Caco-2 (cell line): ENCODE data around the gene CASTOR2. TPM values are rescaled to one million over a fixed set of nuclear protein-coding genes. Genes with fewer than 3 reads are reported as not detected.
A peak's percentile ranks its signal among the peaks of the same experiment; 100 is the strongest.

Source experiments
- BruUV-seq: library from RNA; stranded (reverse); fragments of 400-500 nt; replicated peaks from 2 replicates; lab custom pipeline; 2021; lab: Mats Ljungman, UMichigan
- CTCF ChIA-PET: fragments of 300-600 bp; sonication (Branson Sonifier 250); formaldehyde crosslinking; loops from one replicate; lab custom pipeline; 2022; ENCODE audit warnings: antibody characterized with exemption; lab: Charles Lee
- POLR2A ChIA-PET: fragments of 300-600 bp; sonication (Branson Sonifier 250); formaldehyde crosslinking; loops from one replicate; lab custom pipeline; 2022; ENCODE audit warnings: antibody characterized with exemption; lab: Charles Lee
- DNase-seq, 2 experiments: peaks; one replicate each; pipeline versions ENCODE4 v3.0.0 to v3.0.0-alpha.2; 2020 to 2022
- H3K27me3 ChIP-seq: replicated peaks from 2 replicates; pipeline ENCODE4 v1.6.0; 2011; ENCODE audit warnings: low read length; ENCODE audit not compliant: control insufficient read depth, insufficient read depth
- H3K36me3 ChIP-seq: 2 replicates; pipeline ENCODE4 v1.5.1; 2011; ENCODE audit warnings: low read length; ENCODE audit not compliant: control insufficient read depth, insufficient read depth
- H3K4me1 ChIP-seq: fragments of 250-450 bp; sonication (Bioruptor Pico); 2 replicates; pipeline ENCODE4 v1.5.1; 2020; ENCODE audit warnings: mild to moderate bottlenecking
- H3K4me3 ChIP-seq: 2 replicates; pipeline ENCODE4 v1.5.1; 2011; ENCODE audit warnings: low read depth, mild to moderate bottlenecking, control low read depth, low read length
- H3K9me3 ChIP-seq: fragments of 250-450 bp; sonication (Bioruptor Pico); 2 replicates; pipeline ENCODE4 v1.5.1; 2020; ENCODE audit warnings: mild to moderate bottlenecking, moderate library complexity
- H3K27ac Mint-ChIP-seq: one replicate; pipeline ENCODE4 v1.8.0; 2022; ENCODE audit warnings: mixed read lengths; ENCODE audit not compliant: unreplicated experiment
- H3K27me3 Mint-ChIP-seq: one replicate; pipeline ENCODE4 v1.8.0; 2022; ENCODE audit warnings: mixed read lengths; ENCODE audit not compliant: insufficient read depth, unreplicated experiment
- H3K36me3 Mint-ChIP-seq: one replicate; pipeline ENCODE4 v1.8.0; 2022; ENCODE audit warnings: mild to moderate bottlenecking, mixed read lengths; ENCODE audit not compliant: insufficient read depth, unreplicated experiment
- H3K4me1 Mint-ChIP-seq: one replicate; pipeline ENCODE4 v1.8.0; 2022; ENCODE audit warnings: low read depth, mixed read lengths; ENCODE audit not compliant: unreplicated experiment
- H3K4me3 Mint-ChIP-seq: one replicate; pipeline ENCODE4 v1.8.0; 2022; ENCODE audit warnings: mild to moderate bottlenecking, moderate library complexity, mixed read lengths; ENCODE audit not compliant: unreplicated experiment
- H3K9me3 Mint-ChIP-seq: one replicate; pipeline ENCODE4 v1.8.0; 2022; ENCODE audit warnings: mixed read lengths; ENCODE audit not compliant: unreplicated experiment
- CTCF ChIP-seq, 2 experiments: fragments of 200-600 bp in 1 of 2; IDR thresholded peaks; 1 replicate in 1 of 2; 2 replicates in 1 of 2; pipeline versions ENCODE4 v1.5.1 to v1.8.0; 2011 to 2022; ENCODE audit warnings: antibody characterized with exemption in 1 of 2, control low read depth in 1 of 2, inconsistent platforms in 1 of 2, low read depth in 1 of 2, low read length in 1 of 2, mild to moderate bottlenecking in 1 of 2, moderate library complexity in 1 of 2; ENCODE audit not compliant: insufficient read depth in 1 of 2, severe bottlenecking in 1 of 2, unreplicated experiment in 1 of 2
- intact Hi-C: fragments of 100-400 bp; cut with micrococcal nuclease; formaldehyde crosslinking; loops from one replicate; pipeline ENCODE4 v1.10.0; 2022; ENCODE audit not compliant: unreplicated experiment
- total RNA-seq: library from RNA; stranded (reverse); gene quantifications from 2 replicates; pipeline ENCODE4 v1.2.3, GENCODE V29; 2022

CASTOR2 gene
- total RNA-seq, 1 experiment from 2014 or later: 45.6 TPM

DNA sequence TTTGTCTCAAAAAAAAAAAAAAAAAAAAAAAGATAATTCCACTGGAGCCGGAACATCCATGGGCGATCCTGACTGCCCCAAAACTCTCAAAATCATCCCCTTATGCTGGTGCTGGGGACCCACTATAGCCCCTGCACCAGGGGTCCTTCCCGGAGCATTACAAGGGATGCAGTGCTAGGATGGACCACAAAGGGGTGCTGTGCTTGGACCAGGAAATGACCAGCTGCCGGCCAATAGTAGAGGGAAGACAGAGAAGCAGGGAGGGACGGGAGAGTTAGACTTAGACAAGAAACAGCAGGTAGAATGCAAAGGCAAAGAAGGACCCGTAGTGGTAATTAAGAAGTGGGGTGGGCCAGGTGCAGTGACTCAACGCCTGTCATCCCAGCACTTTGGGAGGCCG, 68.6 kb downstream of the CASTOR2 start:
- H3K4me1 ChIP-seq: no peaks in the 10 kb centered on the region
- H3K27me3 ChIP-seq: no peaks in the 10 kb centered on the region
- Mint-ChIP-seq H3K4me3 (no peak overlapping the region), H3K36me3 (peaks cover 26% of the 10 kb centered on the region), H3K9me3 (no peaks in the 10 kb centered on the region), H3K27ac (no peak overlapping the region), H3K27me3 (no peaks in the 10 kb centered on the region), H3K4me1 (no peaks in the 10 kb centered on the region)
- TF ChIP-seq CTCF (IDR thresholded peaks at IDR 0.05; ENCODE audit: insufficient read depth in 1 of 2, low read depth in 1 of 2, low read length in 1 of 2, severe bottlenecking in 1 of 2, unreplicated experiment in 1 of 2): peak; percentile 15 to 24
- no peak overlapping the region for H3K4me3 ChIP-seq
- no TSS peak for BruUV-seq
- no peaks in the 10 kb centered on the region for H3K9me3 ChIP-seq
- intact Hi-C loops: no loop called here
- ChIA-PET POLR2A (interaction anchor here (0.7 kb wide), 1 partner anchor 12 kb away, joined by 4 read pairs; no protein-coding TSS in a partner anchor), CTCF (interaction anchor here (1.1 kb wide), 1 partner anchor 15 kb away, joined by 3 read pairs; no protein-coding TSS in a partner anchor)
- no peaks in the 10 kb centered on the region for H3K36me3 ChIP-seq
- DNase-seq: peak in 1 of 2 experiments; percentile 27

GRCh38 chr7:75033826-75034225, 69.3 kb downstream of the CASTOR2 start:
- no peaks in the 10 kb centered on the region for H3K9me3 ChIP-seq
- POLR2A ChIA-PET: no interaction called here
- no peaks in the 10 kb centered on the region for H3K4me1 Mint-ChIP-seq
- no peaks in the 10 kb centered on the region for H3K9me3 Mint-ChIP-seq
- H3K27me3 ChIP-seq: no peaks in the 10 kb centered on the region
- no peak overlapping the region for H3K4me3 Mint-ChIP-seq
- H3K27me3 Mint-ChIP-seq: no peaks in the 10 kb centered on the region
- no TSS peak for BruUV-seq
- intact Hi-C loops: no loop called here
- no peak for DNase-seq
- no peak overlapping the region for H3K4me3 ChIP-seq
- no peak overlapping the region for H3K27ac Mint-ChIP-seq
- CTCF ChIA-PET: interaction anchor here (1.1 kb wide), 1 partner anchor 15 kb away, joined by 3 read pairs; no protein-coding TSS in a partner anchor
- no peaks in the 10 kb centered on the region for H3K36me3 ChIP-seq
- H3K36me3 Mint-ChIP-seq: peaks cover 21% of the 10 kb centered on the region
- H3K4me1 ChIP-seq: no peaks in the 10 kb centered on the region
- TF ChIP-seq CTCF (IDR thresholded peaks at IDR 0.05; ENCODE audit: insufficient read depth in 1 of 2, low read depth in 1 of 2, low read length in 1 of 2, severe bottlenecking in 1 of 2, unreplicated experiment in 1 of 2): no peak

- Histone ChIP-seq H3K4me3 (no peak overlapping the region), H3K27me3 (no peaks in the 10 kb centered on the region), H3K4me1 (no peaks in the 10 kb centered on the region), H3K36me3 (no peaks in the 10 kb centered on the region; the same call in 1 of the 2 replicates), H3K9me3 (no peaks in the 10 kb centered on the region)
- H3K27me3 Mint-ChIP-seq: no peaks in the 10 kb centered on the region
- H3K27ac Mint-ChIP-seq: no peak overlapping the region
- ChIA-PET POLR2A (no interaction called here), CTCF (interaction anchor here (0.7 kb wide), 1 partner anchor 508 kb away, joined by 5 read pairs; no protein-coding TSS in a partner anchor)
- H3K9me3 Mint-ChIP-seq: no peaks in the 10 kb centered on the region
- no peaks in the 10 kb centered on the region for H3K4me1 Mint-ChIP-seq
- BruUV-seq: no TSS peak
- no peaks in the 10 kb centered on the region for H3K36me3 Mint-ChIP-seq
- peak in 1 of 2 experiments; percentile 27 for DNase-seq
- H3K4me3 Mint-ChIP-seq: no peak overlapping the region
- intact Hi-C loops: no loop called here
- no peak for TF ChIP-seq CTCF (IDR thresholded peaks at IDR 0.05; ENCODE audit: insufficient read depth in 1 of 2, low read depth in 1 of 2, low read length in 1 of 2, severe bottlenecking in 1 of 2, unreplicated experiment in 1 of 2)
These were observed 74.0 kb downstream of the CASTOR2 start for GRCh38 chr7:75038508-75038907.
